Keratinocyte (primary cell): ENCODE data around the gene PECR. TPM values are rescaled to one million over a fixed set of nuclear protein-coding genes. Genes with fewer than 3 reads are reported as not detected.

Experiments used
- DNase-seq: peaks from one replicate; pipeline ENCODE4 v3.0.0-alpha.2; 2011; ENCODE audit warnings: low read depth, missing footprints, low spot score
- FAIRE-seq: peaks from 2 replicates; lab custom pipeline; 2011; peaks lifted over from hg19 to GRCh38; lab: Jason Lieb, UNC
- H2AFZ ChIP-seq: 2 replicates; pipeline ENCODE4 v1.6.0; 2012; ENCODE audit warnings: low read length, control low read depth, inconsistent platforms; ENCODE audit not compliant: control insufficient read depth
- H3K27ac ChIP-seq: 2 replicates; pipeline ENCODE4 v1.5.1; 2011; ENCODE audit warnings: low read length; ENCODE audit not compliant: control insufficient read depth, insufficient read depth
- H3K27me3 ChIP-seq: 3 replicates; pipeline ENCODE4 v1.6.0; 2011; ENCODE audit warnings: low read length; ENCODE audit not compliant: control insufficient read depth, insufficient read depth; ENCODE audit errors: extremely low read depth
- H3K36me3 ChIP-seq, 2 experiments: 2 replicates in 1 of 2; 3 replicates in 1 of 2; pipeline ENCODE4 v1.5.1; 2011; ENCODE audit warnings: low read length in 2 of 2, mild to moderate bottlenecking in 1 of 2; ENCODE audit not compliant: control insufficient read depth in 2 of 2, insufficient read depth in 2 of 2; ENCODE audit errors: extremely low read depth in 1 of 2
- H3K4me1 ChIP-seq: 3 replicates; pipeline ENCODE4 v1.5.1; 2011; ENCODE audit warnings: low read length; ENCODE audit not compliant: control insufficient read depth, insufficient read depth; ENCODE audit errors: extremely low read depth
- H3K4me2 ChIP-seq: 3 replicates; pipeline ENCODE4 v1.6.0; 2011; ENCODE audit warnings: low read depth, low read length; ENCODE audit not compliant: control insufficient read depth, insufficient read depth; ENCODE audit errors: extremely low read depth
- H3K4me3 ChIP-seq, 3 experiments: fragments of 200-600 bp in 1 of 3; sonication (generic) in 1 of 3; 2 replicates in 2 of 3; 3 replicates in 1 of 3; pipeline ENCODE4 v1.5.1; 2011 to 2016; ENCODE audit warnings: low read length in 3 of 3, mild to moderate bottlenecking in 3 of 3, control low read depth in 2 of 3, inconsistent platforms in 1 of 3, low read depth in 1 of 3, mixed read lengths in 1 of 3, mixed run types in 1 of 3, moderate library complexity in 1 of 3; ENCODE audit not compliant: control insufficient read depth in 2 of 3, insufficient read depth in 2 of 3; ENCODE audit errors: extremely low read depth in 1 of 3
- H3K79me2 ChIP-seq: 2 replicates; pipeline ENCODE4 v1.6.0; 2012; ENCODE audit warnings: low read length; ENCODE audit not compliant: control insufficient read depth, insufficient read depth
- H3K9ac ChIP-seq: 3 replicates; pipeline ENCODE4 v1.6.0; 2011; ENCODE audit warnings: low read length; ENCODE audit not compliant: control insufficient read depth, insufficient read depth; ENCODE audit errors: extremely low read depth
- H3K9me1 ChIP-seq: 3 replicates; pipeline ENCODE4 v1.6.0; 2011; ENCODE audit warnings: low read length; ENCODE audit not compliant: control insufficient read depth, insufficient read depth; ENCODE audit errors: extremely low read depth
- H3K9me3 ChIP-seq: 2 replicates; pipeline ENCODE4 v1.5.1; 2012; ENCODE audit warnings: low read depth, low read length; ENCODE audit not compliant: control insufficient read depth
- H4K20me1 ChIP-seq: 3 replicates; pipeline ENCODE4 v1.6.0; 2011; ENCODE audit warnings: low read length; ENCODE audit not compliant: control insufficient read depth, insufficient read depth; ENCODE audit errors: extremely low read depth
- CTCF ChIP-seq, 3 experiments: IDR thresholded peaks in 1 of 3; conservative IDR thresholded peaks in 1 of 3; optimal IDR thresholded peaks in 1 of 3; 2 replicates in 2 of 3; 3 replicates in 1 of 3; pipeline versions ENCODE3 to v1.5.1; 2011; ENCODE audit warnings: low read length in 3 of 3, mild to moderate bottlenecking in 3 of 3, moderate library complexity in 2 of 3, control low read depth in 1 of 3, inconsistent platforms in 1 of 3; ENCODE audit not compliant: insufficient read depth in 2 of 3; ENCODE audit errors: extremely low read depth in 1 of 3
- EZH2 ChIP-seq: IDR thresholded peaks from one replicate; pipeline ENCODE4 v1.6.1; 2012; ENCODE audit warnings: inconsistent platforms, mild to moderate bottlenecking, low read length, moderate library complexity
- dilution Hi-C: fragments of 300-500 bp; cut with MboI; formaldehyde crosslinking; loops from one replicate; pipeline ENCODE4 v1.7.0; 2020; ENCODE audit warnings: low sequenced_read_pairs; ENCODE audit not compliant: extremely low pct_ligation_motif_present
- polyA plus RNA-seq, 5 experiments: library from polyadenylated mRNA; depleted of rRNA in 3 of 5; stranded (reverse) in 3 of 5; stranded (forward) in 1 of 5; unstranded in 1 of 5; fragments of >200 nt; gene quantifications; 1 replicate in 1 of 5; 2 replicates in 3 of 5; 3 replicates in 1 of 5; pipeline versions ENCODE4 v1.2.1 to v1.2.3, GENCODE V29; 2011 to 2012; ENCODE audit warnings: missing spikeins in 2 of 5, low read depth in 1 of 5, low replicate concordance in 1 of 5

The PECR gene
- polyA plus RNA-seq, 1 donor (not counting 4 experiments of a cell fraction or from before 2014, with no cell fraction given) = 12.0 TPM

- Histone ChIP-seq H3K9me3 (no peaks in the 10 kb centered on the region), H3K4me3 (no peak overlapping the region), H3K4me1 (peaks cover under 1% of the 10 kb centered on the region), H3K4me2 (no peak overlapping the region), H3K27ac (no peak overlapping the region), H3K9me1 (no peaks in the 10 kb centered on the region), H3K79me2 (no peaks in the 10 kb centered on the region), H2AFZ (no peak overlapping the region), H3K36me3 (no peaks in the 10 kb centered on the region), H4K20me1 (no peaks in the 10 kb centered on the region), H3K9ac (no peak overlapping the region), H3K27me3 (no peaks in the 10 kb centered on the region)
- DNase-seq (no peak), FAIRE-seq (no peak)
- TF ChIP-seq EZH2 (no peak), CTCF (optimal IDR thresholded peaks at IDR 0.05 in 1 of 3, IDR thresholded peaks at IDR 0.05 in 1 of 3, conservative IDR thresholded peaks at IDR 0.05 in 1 of 3; ENCODE audit: extremely low read depth in 1 of 3, insufficient read depth in 2 of 3, low read length in 3 of 3) (no peak)
- dilution Hi-C loops = no loop called here
Observed at GRCh38 chr2:216052420-216052819, 29.2 kb downstream of the PECR start.

- no peak for TF ChIP-seq EZH2
- TF ChIP-seq CTCF (optimal IDR thresholded peaks at IDR 0.05 in 1 of 3, IDR thresholded peaks at IDR 0.05 in 1 of 3, conservative IDR thresholded peaks at IDR 0.05 in 1 of 3; ENCODE audit: extremely low read depth in 1 of 3, insufficient read depth in 2 of 3, low read length in 3 of 3) = no peak
- H3K36me3 ChIP-seq = no peaks in the 10 kb centered on the region
- H3K4me2 ChIP-seq = no peak overlapping the region
- no peaks in the 10 kb centered on the region for H3K9me1 ChIP-seq
- H3K4me3 ChIP-seq = no peak overlapping the region
- no peak overlapping the region for H3K9ac ChIP-seq
- no peaks in the 10 kb centered on the region for H3K4me1 ChIP-seq
- no peaks in the 10 kb centered on the region for H3K27me3 ChIP-seq
- H3K27ac ChIP-seq = no peak overlapping the region
- H2AFZ ChIP-seq = no peak overlapping the region
- no peak for DNase-seq
- H3K9me3 ChIP-seq = no peaks in the 10 kb centered on the region
- dilution Hi-C loops = no loop called here
- no peak for FAIRE-seq
- no peaks in the 10 kb centered on the region for H3K79me2 ChIP-seq
- H4K20me1 ChIP-seq = no peaks in the 10 kb centered on the region
Observed at GRCh38 chr2:216051350-216051749, 30.3 kb downstream of the PECR start.
